Measurements from ENCODE around the gene PPFIA4. TPM values are rescaled to one million over a fixed set of nuclear protein-coding genes. Genes with fewer than 3 reads are reported as not detected.

Gene PPFIA4
- total and polyA plus RNA-seq, 2 donors (not counting 3 experiments of a cell fraction or from before 2014, with no cell fraction given) = 0.17 to 0.22 TPM

- no TSS peak for BruUV-seq (replicated peaks)
These were observed 17.1 kb upstream of the PPFIA4 start for GRCh38 chr1:203009185-203009584.

More at GRCh38 chr1:203009185-203009584, 17.1 kb upstream of the PPFIA4 start:
- POLR2A ChIA-PET = no interaction called here
- intact Hi-C loops (cut with micrococcal nuclease) = loop anchor here (5.0 kb wide), 1 partner anchor 537 kb away; no protein-coding TSS in a partner anchor
- FAIRE-seq (no peak), DNase-seq (ENCODE audit: low read depth, low spot score) (no peak)
- Histone ChIP-seq H3K79me2 (ENCODE audit: control insufficient read depth, insufficient read depth, low read length) (peaks cover 31% of the 10 kb centered on the region), H4K20me1 (replicated peaks; ENCODE audit: control insufficient read depth, extremely low read depth, insufficient read depth, low read length) (no peaks in the 10 kb centered on the region), H3K36me3 (ENCODE audit: control insufficient read depth in 2 of 2, extremely low read depth in 1 of 2, insufficient read depth in 2 of 2, low read length in 2 of 2) (peaks cover 6 to 19% of the 10 kb centered on the region in 2 experiments), H3K27ac (ENCODE audit: insufficient read depth, low read depth, low read length) (no peak overlapping the region), H2AFZ (ENCODE audit: low read depth, low read length) (no peak overlapping the region), H3K9me3 (replicated peaks; ENCODE audit: control insufficient read depth, insufficient read depth, low read length) (no peaks in the 10 kb centered on the region), H3K4me3 (replicated peaks in 1 of 3; ENCODE audit: insufficient read depth in 1 of 3, low read depth in 1 of 3, low read length in 3 of 3) (no peak overlapping the region), H3K9ac (replicated peaks; ENCODE audit: extremely low read depth, insufficient read depth, low read length) (no peak overlapping the region), H3K9me1 (replicated peaks; ENCODE audit: control insufficient read depth, extremely low read depth, insufficient read depth, low read length) (no peaks in the 10 kb centered on the region), H3K4me1 (ENCODE audit: control insufficient read depth, extremely low read depth, insufficient read depth, low read length) (peaks cover 11% of the 10 kb centered on the region), H3K4me2 (ENCODE audit: insufficient read depth, low read length) (no peak overlapping the region), H3K27me3 (ENCODE audit: control insufficient read depth in 2 of 2, insufficient read depth in 2 of 2, low read length in 2 of 2) (no peaks in the 10 kb centered on the region)
- dilution Hi-C loops (cut with MboI; ENCODE audit: extremely low pct_ligation_motif_present, low sequenced_read_pairs) = no loop called here
- CTCF ChIA-PET = interaction anchor here (1.0 to 1.1 kb wide), 2 partner anchors 10 to 41 kb away, joined by 3 read pairs; no protein-coding TSS in a partner anchor
- TF ChIP-seq GATA2 (IDR thresholded peaks at IDR 0.05; ENCODE audit: insufficient read depth, insufficient read length, low read depth, low read length) (no peak), POLR2A (IDR thresholded peaks at IDR 0.05; ENCODE audit: low read depth, low read length) (no peak), FOS (IDR thresholded peaks at IDR 0.05; ENCODE audit: borderline replicate concordance, insufficient read depth, low read length) (no peak), MAX (IDR thresholded peaks at IDR 0.05; ENCODE audit: insufficient read depth, insufficient read length) (no peak), CTCF (IDR thresholded peaks at IDR 0.05; ENCODE audit: extremely low read depth in 1 of 2, insufficient read depth in 1 of 2, low read depth in 1 of 2, low read length in 2 of 2) (no peak), JUN (IDR thresholded peaks at IDR 0.05; ENCODE audit: borderline replicate concordance, insufficient read depth, insufficient read length, low read depth) (no peak), MYC (IDR thresholded peaks at IDR 0.05; ENCODE audit: low read depth, low read length) (no peak), POLR2AphosphoS5 (IDR thresholded peaks at IDR 0.05; ENCODE audit: insufficient read depth, low read depth, low read length) (no peak), EZH2 (IDR thresholded peaks at IDR 0.05; ENCODE audit: borderline replicate concordance, low read depth, low read length, severe bottlenecking) (no peak)

Data from endothelial cell of umbilical vein (primary cell).